Measurements from ENCODE around the gene EMC10. TPM values are rescaled to one million over a fixed set of nuclear protein-coding genes. Genes with fewer than 3 reads are reported as not detected.
A peak's percentile ranks its signal among the peaks of the same experiment; 100 is the strongest.

The EMC10 gene
- total and polyA plus RNA-seq, 2 donors (not counting 3 experiments of a cell fraction or from before 2014, with no cell fraction given), result 106 to 111 TPM

- Histone ChIP-seq H3K9me1 (replicated peaks; ENCODE audit: control insufficient read depth, extremely low read depth, insufficient read depth, low read length) (no peaks in the 10 kb centered on the region), H3K9me3 (replicated peaks; ENCODE audit: control insufficient read depth, insufficient read depth, low read length) (no peaks in the 10 kb centered on the region), H3K79me2 (ENCODE audit: control insufficient read depth, insufficient read depth, low read length) (no peaks in the 10 kb centered on the region), H4K20me1 (replicated peaks; ENCODE audit: control insufficient read depth, extremely low read depth, insufficient read depth, low read length) (no peaks in the 10 kb centered on the region), H3K9ac (replicated peaks; ENCODE audit: extremely low read depth, insufficient read depth, low read length) (no peak overlapping the region), H3K27ac (ENCODE audit: insufficient read depth, low read depth, low read length) (no peak overlapping the region), H3K4me3 (replicated peaks in 1 of 3; ENCODE audit: insufficient read depth in 1 of 3, low read depth in 1 of 3, low read length in 3 of 3) (no peak overlapping the region), H3K4me1 (ENCODE audit: control insufficient read depth, extremely low read depth, insufficient read depth, low read length) (peaks cover 6% of the 10 kb centered on the region), H3K4me2 (ENCODE audit: insufficient read depth, low read length) (no peak overlapping the region), H3K36me3 (ENCODE audit: control insufficient read depth in 2 of 2, extremely low read depth in 1 of 2, insufficient read depth in 2 of 2, low read length in 2 of 2) (no peaks in the 10 kb centered on the region), H2AFZ (ENCODE audit: low read depth, low read length) (no peak overlapping the region), H3K27me3 (ENCODE audit: control insufficient read depth in 2 of 2, insufficient read depth in 2 of 2, low read length in 2 of 2) (peaks cover 4 to 11% of the 10 kb centered on the region in 2 experiments)
- TF ChIP-seq POLR2AphosphoS5 (IDR thresholded peaks at IDR 0.05; ENCODE audit: insufficient read depth, low read depth, low read length) (no peak), MAX (IDR thresholded peaks at IDR 0.05; ENCODE audit: insufficient read depth, insufficient read length) (no peak), POLR2A (IDR thresholded peaks at IDR 0.05; ENCODE audit: low read depth, low read length) (no peak), EZH2 (IDR thresholded peaks at IDR 0.05; ENCODE audit: borderline replicate concordance, low read depth, low read length, severe bottlenecking) (no peak)
- POLR2A ChIA-PET, result no interaction called here
- no TSS peak for BruUV-seq (replicated peaks)
- intact Hi-C loops (cut with micrococcal nuclease), result no loop called here
- FAIRE-seq (peak; percentile 55), DNase-seq (ENCODE audit: low read depth, low spot score) (no peak)
- dilution Hi-C loops (cut with MboI; ENCODE audit: extremely low pct_ligation_motif_present, low sequenced_read_pairs), result no loop called here
- CTCF ChIA-PET, result no interaction called here
These were observed 42.8 kb upstream of the EMC10 start for GRCh38 chr19:50433201-50434180.

- peaks cover 6% of the 10 kb centered on the region for H3K4me1 ChIP-seq (ENCODE audit: control insufficient read depth, extremely low read depth, insufficient read depth, low read length)
- no peak overlapping the region for H2AFZ ChIP-seq (ENCODE audit: low read depth, low read length)
- no peaks in the 10 kb centered on the region for H3K79me2 ChIP-seq (ENCODE audit: control insufficient read depth, insufficient read depth, low read length)
- DNase-seq (ENCODE audit: low read depth, low spot score) (no peak), FAIRE-seq (no peak)
- H3K9me3 ChIP-seq (replicated peaks; ENCODE audit: control insufficient read depth, insufficient read depth, low read length), result no peaks in the 10 kb centered on the region
- H3K9me1 ChIP-seq (replicated peaks; ENCODE audit: control insufficient read depth, extremely low read depth, insufficient read depth, low read length), result no peaks in the 10 kb centered on the region
- ChIA-PET CTCF (interaction anchor here (1.0 kb wide), 1 partner anchor 26 kb away, joined by 3 read pairs; no protein-coding TSS in a partner anchor), POLR2A (no interaction called here)
- no peaks in the 10 kb centered on the region for H4K20me1 ChIP-seq (replicated peaks; ENCODE audit: control insufficient read depth, extremely low read depth, insufficient read depth, low read length)
- intact Hi-C loops (cut with micrococcal nuclease), result no loop called here
- H3K4me2 ChIP-seq (ENCODE audit: insufficient read depth, low read length), result no peak overlapping the region
- no peak overlapping the region for H3K4me3 ChIP-seq (replicated peaks in 1 of 3; ENCODE audit: insufficient read depth in 1 of 3, low read depth in 1 of 3, low read length in 3 of 3)
- BruUV-seq (replicated peaks), result no TSS peak
- H3K27me3 ChIP-seq (ENCODE audit: control insufficient read depth in 2 of 2, insufficient read depth in 2 of 2, low read length in 2 of 2), result peaks cover 4 to 8% of the 10 kb centered on the region in 2 experiments
- H3K9ac ChIP-seq (replicated peaks; ENCODE audit: extremely low read depth, insufficient read depth, low read length), result no peak overlapping the region
- TF ChIP-seq CTCF (IDR thresholded peaks at IDR 0.05; ENCODE audit: extremely low read depth in 1 of 2, insufficient read depth in 1 of 2, low read depth in 1 of 2, low read length in 2 of 2) (no peak), POLR2A (IDR thresholded peaks at IDR 0.05; ENCODE audit: low read depth, low read length) (no peak), GATA2 (IDR thresholded peaks at IDR 0.05; ENCODE audit: insufficient read depth, insufficient read length, low read depth, low read length) (no peak)
- no peak overlapping the region for H3K27ac ChIP-seq (ENCODE audit: insufficient read depth, low read depth, low read length)
- no peaks in the 10 kb centered on the region for H3K36me3 ChIP-seq (ENCODE audit: control insufficient read depth in 2 of 2, extremely low read depth in 1 of 2, insufficient read depth in 2 of 2, low read length in 2 of 2)
- dilution Hi-C loops (cut with MboI; ENCODE audit: extremely low pct_ligation_motif_present, low sequenced_read_pairs), result no loop called here
These were observed 41.8 kb upstream of the EMC10 start for GRCh38 chr19:50434525-50434924.
